Activated naive CD8-positive, alpha-beta T cell treated with anti-CD3 and anti-CD28 coated beads, Interleukin-2, amount 50 U/mL, for 24 hours (primary cell): ENCODE data around the gene LIMCH1.

ENCODE experiments used
- ATAC-seq: fragments of 150-1000 bp; cut with Tn5 transposase; one replicate; pipeline ENCODE4 v1.10.0; 2021
- DNase-seq: peaks from one replicate; pipeline ENCODE4 v3.0.0; 2021
- H3K27ac Mint-ChIP-seq: one replicate; pipeline ENCODE4 v1.8.0; 2021; ENCODE audit warnings: mild to moderate bottlenecking, mixed read lengths
- H3K27me3 Mint-ChIP-seq: one replicate; pipeline ENCODE4 v1.8.0; 2021; ENCODE audit warnings: mixed read lengths
- H3K36me3 Mint-ChIP-seq: one replicate; pipeline ENCODE4 v1.8.0; 2021; ENCODE audit warnings: low read depth, mixed read lengths
- H3K4me1 Mint-ChIP-seq: one replicate; pipeline ENCODE4 v1.8.0; 2021; ENCODE audit warnings: mixed read lengths
- H3K4me3 Mint-ChIP-seq: one replicate; pipeline ENCODE4 v1.8.0; 2021; ENCODE audit warnings: mild to moderate bottlenecking, moderate library complexity, mixed read lengths
- H3K9me3 Mint-ChIP-seq: one replicate; pipeline ENCODE4 v1.8.0; 2021; ENCODE audit warnings: mixed read lengths

Gene LIMCH1

DNA sequence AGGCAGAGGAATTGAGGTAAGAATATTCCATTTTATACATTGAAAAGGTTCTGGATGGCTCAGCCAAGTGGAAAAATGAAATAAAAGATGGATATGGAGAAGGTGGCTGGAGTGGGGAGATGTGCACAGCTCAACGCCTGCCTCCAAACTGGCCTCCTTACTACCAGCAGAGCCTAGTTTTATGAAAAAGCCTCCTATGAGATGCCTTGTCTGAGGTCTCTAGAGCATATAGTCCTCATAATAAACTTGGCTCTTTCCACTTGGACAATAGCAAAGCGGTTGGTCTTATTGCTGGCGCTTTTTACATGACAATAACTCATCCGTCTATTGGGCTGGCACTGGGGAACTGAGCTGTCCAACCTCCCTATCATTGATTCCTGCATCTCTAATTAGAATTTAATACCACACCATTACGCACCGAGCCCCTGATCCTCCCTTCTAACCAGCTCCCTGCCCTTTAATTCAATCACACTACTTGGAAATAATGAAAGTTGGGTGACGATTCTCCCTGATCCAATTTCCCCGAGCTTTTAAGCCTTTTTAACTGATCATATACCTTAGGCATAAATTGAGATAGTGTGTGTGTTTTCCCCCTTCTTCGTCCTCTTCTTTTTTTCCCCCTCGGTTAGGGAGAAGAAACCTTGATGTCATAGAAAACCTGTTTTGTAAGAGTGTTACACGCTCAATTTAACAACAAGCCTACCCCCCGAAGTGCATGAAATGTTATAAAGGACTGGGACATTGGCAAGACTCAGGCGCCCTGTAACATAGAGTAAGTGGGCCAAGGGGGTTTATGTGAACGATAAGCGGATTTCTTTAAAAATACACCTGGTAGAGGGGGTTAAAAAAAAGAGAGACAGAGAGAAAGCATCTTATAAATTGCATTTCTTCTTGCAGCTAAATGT is 210.9 kb downstream of the LIMCH1 start, which contains the start of gene PHOX2B:
Gene PHOX2B, minus strand, starts transcription at position 155 of the 905 bp plus-strand sequence. Its CDS starts 115 bp downstream, at position 40.
- Mint-ChIP-seq H3K9me3 (no peaks in the 10 kb centered on the region), H3K4me3 (no peak within 1 kb of the TSS), H3K27me3 (peaks cover 84% of the 10 kb centered on the region), H3K27ac (no peak within 1 kb of the TSS), H3K36me3 (peaks cover 9% of the 10 kb centered on the region), H3K4me1 (peaks cover 1% of the 10 kb centered on the region)
- DNase-seq (no peak), ATAC-seq (no peak)

DNA sequence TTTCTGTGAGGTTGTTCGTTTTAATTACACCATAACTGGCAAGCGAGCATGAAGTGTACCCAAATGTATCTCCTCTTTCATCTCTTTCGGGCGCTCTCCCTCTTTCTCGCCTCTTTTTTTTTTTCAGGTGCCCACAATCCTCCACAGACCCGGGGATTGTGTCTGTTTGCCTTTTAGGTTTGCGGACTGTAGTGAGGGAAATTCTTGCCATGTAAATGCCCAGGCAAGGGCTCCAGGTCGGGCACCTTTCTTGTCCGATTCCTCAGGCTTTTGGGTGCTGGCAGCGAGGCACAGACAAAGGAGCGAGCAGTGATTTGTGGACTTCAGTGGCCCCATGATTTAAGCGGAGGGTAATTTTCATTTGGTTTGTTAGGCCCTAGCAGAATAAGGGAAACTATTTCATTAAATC is 211.7 kb downstream of the LIMCH1 start:
- Mint-ChIP-seq H3K36me3 (peaks cover 6% of the 10 kb centered on the region), H3K27ac (no peak overlapping the region), H3K27me3 (peaks cover 82% of the 10 kb centered on the region), H3K4me1 (peaks cover 1% of the 10 kb centered on the region), H3K9me3 (no peaks in the 10 kb centered on the region), H3K4me3 (no peak overlapping the region)
- no peak for ATAC-seq
- DNase-seq: no peak
